Measurements from ENCODE around the gene SLK.

DNA sequence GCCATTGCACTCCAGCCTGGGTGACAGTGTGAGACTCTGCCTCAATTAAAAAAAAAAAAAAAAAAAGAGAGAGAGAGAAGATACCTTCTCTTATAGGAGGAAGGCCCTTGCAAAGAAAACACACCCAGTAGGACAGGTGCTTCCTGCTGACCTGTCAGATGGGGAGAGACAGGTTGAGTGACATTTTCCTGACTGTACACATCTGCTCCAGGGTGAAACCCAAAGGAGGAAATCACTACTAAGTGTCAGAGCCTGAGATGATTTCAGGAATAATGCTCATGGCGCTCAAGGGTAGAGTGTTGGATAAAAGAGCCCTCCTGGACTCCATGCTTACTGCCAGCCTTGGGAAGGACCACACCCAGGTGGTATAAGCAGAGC is 47.3 kb upstream of the SLK start:
- TF ChIP-seq EZH2phosphoT487 (IDR thresholded peaks at IDR 0.05; ENCODE audit: borderline replicate concordance, low read depth, low read length), result no peak
- TF ChIP-seq, protein P1, sequence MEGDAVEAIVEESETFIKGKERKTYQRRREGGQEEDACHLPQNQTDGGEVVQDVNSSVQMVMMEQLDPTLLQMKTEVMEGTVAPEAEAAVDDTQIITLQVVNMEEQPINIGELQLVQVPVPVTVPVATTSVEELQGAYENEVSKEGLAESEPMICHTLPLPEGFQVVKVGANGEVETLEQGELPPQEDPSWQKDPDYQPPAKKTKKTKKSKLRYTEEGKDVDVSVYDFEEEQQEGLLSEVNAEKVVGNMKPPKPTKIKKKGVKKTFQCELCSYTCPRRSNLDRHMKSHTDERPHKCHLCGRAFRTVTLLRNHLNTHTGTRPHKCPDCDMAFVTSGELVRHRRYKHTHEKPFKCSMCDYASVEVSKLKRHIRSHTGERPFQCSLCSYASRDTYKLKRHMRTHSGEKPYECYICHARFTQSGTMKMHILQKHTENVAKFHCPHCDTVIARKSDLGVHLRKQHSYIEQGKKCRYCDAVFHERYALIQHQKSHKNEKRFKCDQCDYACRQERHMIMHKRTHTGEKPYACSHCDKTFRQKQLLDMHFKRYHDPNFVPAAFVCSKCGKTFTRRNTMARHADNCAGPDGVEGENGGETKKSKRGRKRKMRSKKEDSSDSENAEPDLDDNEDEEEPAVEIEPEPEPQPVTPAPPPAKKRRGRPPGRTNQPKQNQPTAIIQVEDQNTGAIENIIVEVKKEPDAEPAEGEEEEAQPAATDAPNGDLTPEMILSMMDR (conservative IDR thresholded peaks at IDR 0.05; ENCODE audit: low read length), result no peak
